ENCODE data around the gene SLC25A10.

SLC25A10 gene

GRCh38 chr17:81700353-81701287 is 11.5 kb upstream of the SLC25A10 start:
- H3K9me3 Mint-ChIP-seq, result no peaks in the 10 kb centered on the region
- TF ChIP-seq CTCF (IDR thresholded peaks at IDR 0.05; ENCODE audit: unreplicated experiment in 3 of 3), result no peak
- H3K36me3 Mint-ChIP-seq (ENCODE audit: low read depth), result peaks cover 42% of the 10 kb centered on the region
- no peaks in the 10 kb centered on the region for H3K27me3 Mint-ChIP-seq (ENCODE audit: low read depth)
- peak overlapping the region; percentile 62 to 96 (median 75) for H3K4me3 Mint-ChIP-seq
- H3K4me1 Mint-ChIP-seq, result peaks cover 4% of the 10 kb centered on the region
- H3K27ac Mint-ChIP-seq, result peak overlapping the region in 1 of 3 experiments; percentile 16

- Mint-ChIP-seq H3K4me3 (peak overlapping the region; percentile 95 to 96 (median 96)), H3K36me3 (ENCODE audit: low read depth) (peaks cover 51% of the 10 kb centered on the region), H3K4me1 (peaks cover 4% of the 10 kb centered on the region), H3K27me3 (ENCODE audit: low read depth) (no peaks in the 10 kb centered on the region), H3K27ac (peak overlapping the region in 1 of 3 experiments; percentile 16), H3K9me3 (no peaks in the 10 kb centered on the region)
- TF ChIP-seq CTCF (IDR thresholded peaks at IDR 0.05; ENCODE audit: unreplicated experiment in 3 of 3), result no peak
These were observed 10.6 kb upstream of the SLC25A10 start for GRCh38 chr17:81701288-81702071.

GRCh38 chr17:81702934-81703746 is 8.9 kb upstream of the SLC25A10 start, which contains the start of gene MRPL12:
Gene MRPL12, plus strand, starts transcription at chr17:81703367. Its CDS starts 135 bp downstream, at chr17:81703502.
- Mint-ChIP-seq H3K4me3 (peak within 1 kb of the TSS; percentile 95 to 96 (median 96)), H3K9me3 (no peaks in the 10 kb centered on the region), H3K27ac (peak within 1 kb of the TSS; percentile 56 to 88 (median 86))

GRCh38 chr17:81703747-81704654 is 8.1 kb upstream of the SLC25A10 start:
- Mint-ChIP-seq H3K36me3 (ENCODE audit: low read depth) (peaks cover 32% of the 10 kb centered on the region), H3K4me3 (peak overlapping the region; percentile 72 to 83 (median 81)), H3K27ac (no peak overlapping the region), H3K9me3 (no peaks in the 10 kb centered on the region), H3K27me3 (ENCODE audit: low read depth) (no peaks in the 10 kb centered on the region), H3K4me1 (peaks cover 4% of the 10 kb centered on the region)
- no peak for TF ChIP-seq CTCF (IDR thresholded peaks at IDR 0.05; ENCODE audit: unreplicated experiment in 3 of 3)

More at GRCh38 chr17:81702934-81703746, 8.9 kb upstream of the SLC25A10 start, which contains the start of gene MRPL12:
- H3K36me3 Mint-ChIP-seq (ENCODE audit: low read depth), result peaks cover 41% of the 10 kb centered on the region
- no peaks in the 10 kb centered on the region for H3K27me3 Mint-ChIP-seq (ENCODE audit: low read depth)
- peaks cover 4% of the 10 kb centered on the region for H3K4me1 Mint-ChIP-seq
- TF ChIP-seq CTCF (IDR thresholded peaks at IDR 0.05; ENCODE audit: unreplicated experiment in 3 of 3), result no peak

Data from nephron (organoid).